Chondrocyte (in vitro differentiated cells): ENCODE data around the gene TK2. TPM values are rescaled to one million over a fixed set of nuclear protein-coding genes. Genes with fewer than 3 reads are reported as not detected.

Source experiments
- DNase-seq: peaks from one replicate; pipeline ENCODE4 v3.0.0; 2021; ENCODE audit warnings: mixed read lengths, low spot score
- H3K27ac Mint-ChIP-seq: one replicate; pipeline ENCODE4 v1.8.0; 2021; ENCODE audit warnings: mild to moderate bottlenecking, moderate library complexity, mixed read lengths; ENCODE audit not compliant: unreplicated experiment
- H3K27me3 Mint-ChIP-seq: 2 replicates; pipeline ENCODE4 v1.8.0; 2021; ENCODE audit warnings: low read depth, mixed read lengths
- H3K36me3 Mint-ChIP-seq: 2 replicates; pipeline ENCODE4 v1.8.0; 2021; ENCODE audit warnings: low read depth, mixed read lengths
- H3K4me1 Mint-ChIP-seq: 2 replicates; pipeline ENCODE4 v1.8.0; 2021; ENCODE audit warnings: low read depth, mild to moderate bottlenecking, mixed read lengths
- H3K4me3 Mint-ChIP-seq: one replicate; pipeline ENCODE4 v1.8.0; 2021; ENCODE audit warnings: mild to moderate bottlenecking, moderate library complexity, mixed read lengths; ENCODE audit not compliant: unreplicated experiment
- H3K9me3 Mint-ChIP-seq: 2 replicates; pipeline ENCODE4 v1.8.0; 2021; ENCODE audit warnings: low read depth, mixed read lengths
- total RNA-seq: library from RNA; stranded (reverse); gene quantifications from 3 replicates; pipeline ENCODE4 v1.2.1, GENCODE V29; 2021
- TF ChIP-seq, protein P1 (sequence below): fragments of 200-600 bp; sonication (generic); IDR thresholded peaks from 2 replicates; pipeline ENCODE4 v1.5.0; 2021; ENCODE audit warnings: antibody characterized with exemption, mild to moderate bottlenecking, moderate library complexity

Gene TK2
- total RNA-seq, 1 donor from 2014 or later, result 34.3 TPM

DNA sequence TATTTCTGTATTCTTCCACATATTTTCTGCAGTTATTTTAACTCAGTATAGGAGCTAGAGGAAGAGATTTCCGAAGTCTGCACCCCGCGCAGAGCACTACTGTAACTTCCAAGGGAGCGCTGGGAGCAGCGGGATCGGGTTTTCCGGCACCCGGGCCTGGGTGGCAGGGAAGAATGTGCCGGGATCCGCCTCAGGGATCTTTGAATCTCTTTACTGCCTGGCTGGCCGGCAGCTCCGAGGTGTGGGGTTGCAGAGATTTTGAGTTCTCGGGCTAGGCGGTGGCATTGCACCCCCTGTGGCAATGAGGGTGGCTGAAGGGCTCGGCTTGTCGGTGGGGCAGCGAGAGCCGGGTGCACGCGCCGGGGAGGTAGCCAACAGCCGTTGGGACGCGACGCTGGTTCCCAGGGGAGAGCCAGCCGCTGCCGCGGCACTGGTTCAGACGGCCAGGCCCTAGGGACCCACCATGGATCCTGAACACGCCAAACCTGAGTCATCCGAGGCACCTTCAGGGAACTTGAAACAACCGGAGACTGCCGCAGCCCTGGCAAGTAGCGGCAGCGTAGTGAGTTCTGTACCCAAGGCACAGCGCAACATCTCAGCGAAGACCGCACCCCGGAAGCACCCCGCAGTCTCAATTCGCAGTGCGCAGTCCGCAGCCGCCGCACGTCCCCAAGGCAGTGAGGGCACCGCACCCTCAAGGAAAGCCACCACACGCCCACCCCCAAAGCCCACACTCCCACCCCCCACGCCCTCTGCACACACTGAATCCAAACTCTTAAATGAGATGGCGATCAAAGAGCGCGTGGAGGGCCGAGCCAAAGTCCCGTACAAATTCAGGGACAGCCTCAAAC lies 16.4 kb upstream of the TK2 start, which contains the start of gene CMTM1:
TSS of gene CMTM1 (plus strand) at position 389 of the 851 bp plus-strand sequence. CDS start at position 464, 75 bp downstream.
- Mint-ChIP-seq H3K4me3 (no peak within 1 kb of the TSS), H3K4me1 (peaks cover 41% of the 10 kb centered on the region)
- TF ChIP-seq, protein P1, sequence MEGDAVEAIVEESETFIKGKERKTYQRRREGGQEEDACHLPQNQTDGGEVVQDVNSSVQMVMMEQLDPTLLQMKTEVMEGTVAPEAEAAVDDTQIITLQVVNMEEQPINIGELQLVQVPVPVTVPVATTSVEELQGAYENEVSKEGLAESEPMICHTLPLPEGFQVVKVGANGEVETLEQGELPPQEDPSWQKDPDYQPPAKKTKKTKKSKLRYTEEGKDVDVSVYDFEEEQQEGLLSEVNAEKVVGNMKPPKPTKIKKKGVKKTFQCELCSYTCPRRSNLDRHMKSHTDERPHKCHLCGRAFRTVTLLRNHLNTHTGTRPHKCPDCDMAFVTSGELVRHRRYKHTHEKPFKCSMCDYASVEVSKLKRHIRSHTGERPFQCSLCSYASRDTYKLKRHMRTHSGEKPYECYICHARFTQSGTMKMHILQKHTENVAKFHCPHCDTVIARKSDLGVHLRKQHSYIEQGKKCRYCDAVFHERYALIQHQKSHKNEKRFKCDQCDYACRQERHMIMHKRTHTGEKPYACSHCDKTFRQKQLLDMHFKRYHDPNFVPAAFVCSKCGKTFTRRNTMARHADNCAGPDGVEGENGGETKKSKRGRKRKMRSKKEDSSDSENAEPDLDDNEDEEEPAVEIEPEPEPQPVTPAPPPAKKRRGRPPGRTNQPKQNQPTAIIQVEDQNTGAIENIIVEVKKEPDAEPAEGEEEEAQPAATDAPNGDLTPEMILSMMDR, result no peak

DNA sequence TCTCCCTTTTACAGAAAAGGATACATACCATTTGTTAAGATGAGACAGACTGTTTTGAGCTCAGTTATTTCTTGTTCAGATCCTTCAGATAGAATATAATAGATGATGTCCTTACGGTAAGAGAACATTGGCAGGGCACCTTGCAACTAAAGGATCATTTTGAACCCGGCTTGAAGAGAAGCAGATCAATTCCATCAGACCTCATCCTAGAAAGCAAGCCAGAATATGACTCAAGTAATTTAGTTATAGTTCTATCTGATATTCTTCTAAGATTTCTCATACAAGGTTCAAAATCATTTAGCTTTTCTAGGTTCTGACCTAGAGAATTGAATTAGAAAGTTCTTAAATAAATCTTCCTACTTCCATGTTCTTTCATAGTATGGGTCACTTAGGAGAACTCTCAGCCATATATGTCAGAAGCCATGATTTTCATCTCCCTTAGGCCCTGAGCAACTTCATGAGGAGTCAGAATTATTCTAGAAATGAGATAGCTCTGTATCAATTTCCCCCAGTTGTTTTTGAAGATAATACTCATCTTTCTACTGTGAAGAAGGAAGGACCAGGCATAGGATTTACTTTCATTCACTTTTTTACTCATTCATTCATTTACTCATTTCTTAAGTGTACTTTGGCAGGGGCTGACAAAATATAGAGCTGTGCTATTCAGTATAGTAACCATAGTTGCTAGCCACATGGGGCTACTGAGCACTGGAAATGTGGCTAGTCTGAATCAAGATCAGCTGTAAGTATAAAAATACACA lies 13.8 kb upstream of the TK2 start:
- peaks cover 16% of the 10 kb centered on the region for H3K4me1 Mint-ChIP-seq
- TF ChIP-seq, protein P1, result no peak
- no peaks in the 10 kb centered on the region for H3K27me3 Mint-ChIP-seq
- no peaks in the 10 kb centered on the region for H3K9me3 Mint-ChIP-seq
- no peak overlapping the region for H3K27ac Mint-ChIP-seq
- H3K36me3 Mint-ChIP-seq, result peaks cover 9% of the 10 kb centered on the region
- no peak for DNase-seq
- H3K4me3 Mint-ChIP-seq, result no peak overlapping the region

More for the DNA sequence above, 16.4 kb upstream of the TK2 start, which contains the start of gene CMTM1:
- Mint-ChIP-seq H3K9me3 (no peaks in the 10 kb centered on the region), H3K36me3 (peaks cover 7% of the 10 kb centered on the region), H3K27me3 (no peaks in the 10 kb centered on the region), H3K27ac (no peak within 1 kb of the TSS)
- DNase-seq, result no peak

DNA sequence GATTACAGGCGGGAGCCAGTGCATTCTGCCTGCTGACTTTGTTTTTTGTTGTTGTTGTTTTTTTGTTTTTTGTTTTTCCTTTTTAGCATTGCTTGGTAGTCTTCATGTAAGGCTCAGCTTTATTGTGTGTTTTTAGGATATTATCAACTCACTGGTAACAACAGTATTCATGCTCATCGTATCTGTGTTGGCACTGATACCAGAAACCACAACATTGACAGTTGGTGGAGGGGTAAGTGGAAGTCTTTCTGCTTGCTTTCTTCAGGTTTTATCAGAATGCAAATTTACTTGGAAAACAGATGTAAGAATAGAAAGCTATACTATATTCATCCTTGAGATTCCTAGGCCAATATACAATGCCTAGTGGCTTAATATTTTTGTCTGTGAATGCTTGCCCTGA lies 13.1 kb upstream of the TK2 start:
- Mint-ChIP-seq H3K4me1 (peaks cover 10% of the 10 kb centered on the region), H3K27ac (no peak overlapping the region), H3K36me3 (peaks cover 9% of the 10 kb centered on the region), H3K4me3 (no peak overlapping the region), H3K27me3 (no peaks in the 10 kb centered on the region), H3K9me3 (no peaks in the 10 kb centered on the region)
- TF ChIP-seq, protein P1, result no peak
- DNase-seq, result no peak

DNA sequence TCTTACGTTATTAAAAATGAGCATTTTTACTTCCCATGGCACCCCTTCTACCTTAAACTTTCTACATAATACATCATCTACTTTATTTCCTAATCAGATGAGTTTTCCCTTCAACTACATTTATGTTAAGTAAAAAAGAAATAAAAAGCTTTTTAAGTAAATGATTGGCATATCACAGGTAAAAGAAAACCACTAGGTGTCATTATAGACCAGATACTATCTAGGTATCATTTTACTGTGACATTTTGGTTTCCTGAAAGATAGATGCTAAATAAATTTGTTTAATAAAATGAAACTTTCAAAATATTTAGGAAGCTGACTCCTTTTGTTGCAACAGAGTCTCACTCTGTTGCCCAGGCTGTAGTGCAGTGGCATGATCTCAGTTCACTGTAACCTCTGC lies 12.5 kb upstream of the TK2 start:
- Mint-ChIP-seq H3K36me3 (peaks cover 11% of the 10 kb centered on the region), H3K27me3 (no peaks in the 10 kb centered on the region), H3K4me1 (peaks cover 4% of the 10 kb centered on the region), H3K9me3 (no peaks in the 10 kb centered on the region), H3K4me3 (no peak overlapping the region), H3K27ac (no peak overlapping the region)
- TF ChIP-seq, protein P1, result peak; percentile 59
- no peak for DNase-seq

DNA sequence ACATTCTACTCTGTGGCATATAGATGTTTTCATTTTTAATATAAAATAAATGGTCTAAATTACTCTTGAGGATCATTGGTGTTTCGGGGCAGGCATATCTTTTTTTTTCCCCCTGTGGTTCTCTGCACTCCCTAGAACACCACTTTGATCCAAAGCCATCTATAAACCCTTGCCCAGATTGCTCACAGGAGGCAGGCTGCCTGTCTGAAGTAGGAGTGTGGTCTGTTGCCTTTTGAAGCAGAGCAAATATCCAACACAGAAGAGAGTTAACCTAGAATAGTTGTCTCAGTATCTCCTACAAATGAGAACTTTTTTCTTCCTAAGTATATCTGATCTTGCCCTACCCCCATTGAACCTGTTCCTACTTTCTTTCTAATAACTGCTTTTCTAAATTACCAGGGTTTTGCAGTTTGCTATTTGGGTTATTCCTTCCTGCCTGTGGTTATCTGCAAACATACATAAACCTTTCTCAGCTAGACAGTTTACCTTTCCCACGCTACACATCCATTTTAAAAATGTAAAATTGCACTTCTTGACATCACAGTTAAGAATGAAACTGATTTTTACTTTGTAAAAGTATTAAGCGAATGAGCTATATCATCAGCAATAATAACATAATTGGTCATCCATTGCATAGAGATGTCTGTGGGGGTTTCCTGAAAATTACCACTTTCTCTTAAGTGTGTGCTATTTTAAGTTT lies 11.6 kb upstream of the TK2 start:
- Mint-ChIP-seq H3K4me3 (no peak overlapping the region), H3K36me3 (peaks cover 8% of the 10 kb centered on the region), H3K9me3 (no peaks in the 10 kb centered on the region), H3K27me3 (no peaks in the 10 kb centered on the region), H3K27ac (peak overlapping the region; percentile 2), H3K4me1 (peaks cover 4% of the 10 kb centered on the region)
- DNase-seq, result no peak
- TF ChIP-seq, protein P1, result no peak
